MM.1S (cell line): ENCODE results near the gene CARMIL1.

Experiments
- DNase-seq: peaks from one replicate; pipeline ENCODE4 v3.0.0-alpha.2; 2015
- H2AFZ ChIP-seq: fragments of 300-600 bp; sonication (generic); 2 replicates; pipeline ENCODE4 v1.6.0; 2016; ENCODE audit warnings: antibody characterized with exemption, low read length
- H3F3A ChIP-seq: fragments of 300-600 bp; sonication (generic); 2 replicates; pipeline ENCODE4 v1.6.1; 2016; ENCODE audit warnings: mild to moderate bottlenecking, antibody characterized with exemption, low read length, moderate library complexity, mixed read lengths; ENCODE audit not compliant: insufficient read depth
- H3K27ac ChIP-seq: fragments of 300-600 bp; sonication (generic); 2 replicates; pipeline ENCODE4 v1.5.1; 2016; ENCODE audit warnings: mild to moderate bottlenecking, low read length
- H3K27me3 ChIP-seq: fragments of 300-600 bp; sonication (generic); replicated peaks from 2 replicates; pipeline ENCODE4 v1.6.0; 2016; ENCODE audit warnings: low read length; ENCODE audit not compliant: insufficient read depth
- H3K36me3 ChIP-seq: fragments of 300-600 bp; sonication (generic); replicated peaks from 2 replicates; pipeline ENCODE4 v1.6.1; 2016; ENCODE audit warnings: mild to moderate bottlenecking, low read length, mixed read lengths; ENCODE audit not compliant: insufficient read depth
- H3K4me1 ChIP-seq: fragments of 300-600 bp; sonication (generic); 2 replicates; pipeline ENCODE4 v1.6.1; 2016; ENCODE audit warnings: low read length, mixed read lengths
- H3K4me2 ChIP-seq: fragments of 300-600 bp; sonication (generic); 2 replicates; pipeline ENCODE4 v1.6.0; 2016; ENCODE audit warnings: low read depth, low read length
- H3K4me3 ChIP-seq: fragments of 300-600 bp; sonication (generic); 2 replicates; pipeline ENCODE4 v1.5.1; 2016; ENCODE audit warnings: low read length, mixed read lengths
- H3K79me2 ChIP-seq: fragments of 300-600 bp; sonication (generic); 2 replicates; pipeline ENCODE4 v1.6.1; 2016; ENCODE audit warnings: mixed run types, low read length, mixed read lengths
- H3K9ac ChIP-seq: fragments of 300-600 bp; sonication (generic); 2 replicates; pipeline ENCODE4 v1.6.1; 2016; ENCODE audit warnings: low read length, mixed read lengths
- H3K9me2 ChIP-seq: fragments of 300-600 bp; sonication (generic); replicated peaks from 2 replicates; pipeline ENCODE4 v1.6.1; 2016; ENCODE audit warnings: mild to moderate bottlenecking, low read length, mixed read lengths; ENCODE audit not compliant: insufficient read depth
- H3K9me3 ChIP-seq: fragments of 300-600 bp; sonication (generic); replicated peaks from 2 replicates; pipeline ENCODE4 v1.6.1; 2016; ENCODE audit warnings: mild to moderate bottlenecking, low read length, mixed read lengths; ENCODE audit not compliant: insufficient read depth
- H4K20me1 ChIP-seq: fragments of 300-600 bp; sonication (generic); 2 replicates; pipeline ENCODE4 v1.6.1; 2016; ENCODE audit warnings: mild to moderate bottlenecking, low read length, moderate library complexity, mixed read lengths; ENCODE audit not compliant: insufficient read depth
- CTCF ChIP-seq: fragments of 300-600 bp; sonication (generic); IDR thresholded peaks from 2 replicates; pipeline ENCODE4 v1.5.1; 2016; ENCODE audit warnings: antibody characterized with exemption, low read length, mixed read lengths
- EZH2 ChIP-seq: fragments of 300-600 bp; sonication (generic); optimal IDR thresholded peaks from 2 replicates; pipeline ENCODE3; 2017; ENCODE audit warnings: low read depth, mild to moderate bottlenecking, antibody characterized with exemption, low read length, mixed read lengths
- EZH2phosphoT487 ChIP-seq: fragments of 300-600 bp; sonication (generic); IDR thresholded peaks from 2 replicates; pipeline ENCODE4 v1.6.1; 2018; ENCODE audit warnings: antibody characterized with exemption, low read length

Gene CARMIL1

GRCh38 chr6:25623065-25623464 lies 343.9 kb downstream of the CARMIL1 start:
- Histone ChIP-seq H3F3A (no peaks in the 10 kb centered on the region), H3K27me3 (no peaks in the 10 kb centered on the region), H3K79me2 (no peaks in the 10 kb centered on the region), H3K36me3 (no peaks in the 10 kb centered on the region), H3K9ac (no peak overlapping the region), H3K4me3 (no peak overlapping the region), H3K9me2 (no peaks in the 10 kb centered on the region), H3K27ac (no peak overlapping the region), H2AFZ (no peak overlapping the region), H3K4me2 (no peak overlapping the region), H3K9me3 (no peaks in the 10 kb centered on the region), H3K4me1 (no peaks in the 10 kb centered on the region), H4K20me1 (no peaks in the 10 kb centered on the region)
- TF ChIP-seq EZH2 (no peak), CTCF (no peak), EZH2phosphoT487 (no peak)
- no peak for DNase-seq

- H3K9me2 ChIP-seq = no peaks in the 10 kb centered on the region
- TF ChIP-seq EZH2phosphoT487 = no peak
- no peak for TF ChIP-seq CTCF
- TF ChIP-seq EZH2 = no peak
- no peak for DNase-seq
- no peaks in the 10 kb centered on the region for H3K79me2 ChIP-seq
- no peaks in the 10 kb centered on the region for H3F3A ChIP-seq
- no peak overlapping the region for H2AFZ ChIP-seq
- H4K20me1 ChIP-seq = no peaks in the 10 kb centered on the region
- no peaks in the 10 kb centered on the region for H3K36me3 ChIP-seq
- no peaks in the 10 kb centered on the region for H3K27me3 ChIP-seq
- H3K9ac ChIP-seq = no peak overlapping the region
- H3K4me1 ChIP-seq = no peaks in the 10 kb centered on the region
- no peak overlapping the region for H3K4me3 ChIP-seq
- H3K27ac ChIP-seq = no peak overlapping the region
- no peaks in the 10 kb centered on the region for H3K9me3 ChIP-seq
- H3K4me2 ChIP-seq = no peak overlapping the region
Measured at GRCh38 chr6:25623879-25624278, 344.7 kb downstream of the CARMIL1 start.

- TF ChIP-seq EZH2phosphoT487 (no peak), CTCF (no peak), EZH2 (no peak)
- no peaks in the 10 kb centered on the region for H3K4me1 ChIP-seq
- no peaks in the 10 kb centered on the region for H3K9me3 ChIP-seq
- no peak overlapping the region for H2AFZ ChIP-seq
- no peak for DNase-seq
- H3F3A ChIP-seq = no peaks in the 10 kb centered on the region
- H3K27ac ChIP-seq = no peak overlapping the region
- no peaks in the 10 kb centered on the region for H3K36me3 ChIP-seq
- no peak overlapping the region for H3K4me2 ChIP-seq
- H3K79me2 ChIP-seq = no peaks in the 10 kb centered on the region
- no peak overlapping the region for H3K9ac ChIP-seq
- H3K4me3 ChIP-seq = no peak overlapping the region
- no peaks in the 10 kb centered on the region for H3K9me2 ChIP-seq
- H4K20me1 ChIP-seq = no peaks in the 10 kb centered on the region
- H3K27me3 ChIP-seq = no peaks in the 10 kb centered on the region
Measured at GRCh38 chr6:25627001-25627400, 347.8 kb downstream of the CARMIL1 start.
